Renal cortical epithelial cell (primary cell): ENCODE results near the gene CFAP410. TPM values are rescaled to one million over a fixed set of nuclear protein-coding genes. Genes with fewer than 3 reads are reported as not detected.

Source experiments
- DNase-seq: peaks from one replicate; pipeline ENCODE4 v3.0.0-alpha.2; 2011; ENCODE audit warnings: low read depth
- total RNA-seq: library from RNA; depleted of rRNA; stranded (reverse); fragments of >200 nt; gene quantifications from 2 replicates; pipeline ENCODE4 v1.2.3, GENCODE V29; 2014

Gene CFAP410
- 7.6 and 13.0 TPM in 2 replicates for total RNA-seq

GRCh38 chr21:44338971-44339910 is at the start of gene CFAP410:
Gene CFAP410 (minus strand): TSS chr21:44339390. CDS start chr21:44339194, 196 bp downstream.
- peak; percentile 78 for DNase-seq

- DNase-seq = no peak
Measured at GRCh38 chr21:44384968-44385367, 45.8 kb upstream of the CFAP410 start.

GRCh38 chr21:44383216-44383615 is 44.0 kb upstream of the CFAP410 start:
- no peak for DNase-seq

GRCh38 chr21:44382536-44382935 is 43.3 kb upstream of the CFAP410 start:
- no peak for DNase-seq

GRCh38 chr21:44381874-44382273 is 42.7 kb upstream of the CFAP410 start:
- DNase-seq = no peak

- DNase-seq = no peak
Measured at GRCh38 chr21:44380876-44381275, 41.7 kb upstream of the CFAP410 start.

GRCh38 chr21:44379991-44380865 is 41.0 kb upstream of the CFAP410 start:
- no peak for DNase-seq

GRCh38 chr21:44379515-44379848 is 40.3 kb upstream of the CFAP410 start:
- DNase-seq = no peak

- DNase-seq = no peak
Measured at GRCh38 chr21:44378646-44379514, 39.7 kb upstream of the CFAP410 start.

- no peak for DNase-seq
Measured at GRCh38 chr21:44377922-44378645, 38.9 kb upstream of the CFAP410 start.

- no peak for DNase-seq
Measured at GRCh38 chr21:44377201-44377921, 38.2 kb upstream of the CFAP410 start.

- DNase-seq = no peak
Measured at GRCh38 chr21:44376606-44377005, 37.4 kb upstream of the CFAP410 start.

GRCh38 chr21:44375761-44376241 is 36.6 kb upstream of the CFAP410 start:
- no peak for DNase-seq

GRCh38 chr21:44375281-44375651 is 36.1 kb upstream of the CFAP410 start:
- DNase-seq = no peak

GRCh38 chr21:44374601-44375280 is 35.6 kb upstream of the CFAP410 start:
- no peak for DNase-seq

- no peak for DNase-seq
Measured at GRCh38 chr21:44372616-44373015, 33.4 kb upstream of the CFAP410 start.

GRCh38 chr21:44371596-44371995 is 32.4 kb upstream of the CFAP410 start:
- DNase-seq = no peak

- no peak for DNase-seq
Measured at GRCh38 chr21:44370786-44371410, 31.7 kb upstream of the CFAP410 start.
